ENCODE measurements around the gene EFR3B.

Gene EFR3B

DNA sequence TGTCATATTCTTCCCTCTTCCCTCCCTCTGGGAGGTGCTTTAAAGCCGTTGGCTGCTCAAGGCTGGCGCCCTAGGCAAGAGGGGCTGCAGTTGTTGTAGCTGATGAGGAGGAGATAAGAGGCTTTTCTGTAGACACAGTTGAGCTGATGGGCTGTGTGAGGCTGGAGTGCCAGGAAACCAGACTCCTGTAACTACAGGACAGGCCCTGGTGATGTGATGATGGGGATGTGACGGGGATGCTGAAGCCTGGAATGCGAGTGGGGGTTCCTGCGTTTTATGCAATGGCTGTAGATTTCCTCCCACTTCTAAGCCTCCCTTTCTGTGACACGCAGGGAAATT, 5.7 kb upstream of the EFR3B start:
- DNase-seq = no peak

DNA sequence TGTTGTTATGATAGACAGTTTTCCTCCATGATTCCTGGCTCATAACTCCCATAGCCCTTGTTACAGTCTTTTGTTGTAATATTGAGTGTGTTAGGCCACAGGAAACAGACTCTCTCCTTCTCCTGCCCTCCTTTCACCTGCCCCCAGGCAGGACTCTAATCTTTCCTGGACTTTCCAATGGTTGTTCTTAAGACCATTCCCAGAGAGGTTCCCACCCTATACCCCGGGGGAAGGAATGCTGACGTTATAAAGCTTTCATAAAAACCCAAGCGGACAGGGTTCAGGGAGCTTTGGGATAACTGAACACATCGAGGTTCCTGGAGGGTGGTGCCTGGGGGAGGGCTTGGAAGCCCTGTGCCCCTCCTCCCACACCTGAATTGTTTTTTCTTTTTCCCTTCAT, 2.8 kb upstream of the EFR3B start:
- DNase-seq = no peak

DNA sequence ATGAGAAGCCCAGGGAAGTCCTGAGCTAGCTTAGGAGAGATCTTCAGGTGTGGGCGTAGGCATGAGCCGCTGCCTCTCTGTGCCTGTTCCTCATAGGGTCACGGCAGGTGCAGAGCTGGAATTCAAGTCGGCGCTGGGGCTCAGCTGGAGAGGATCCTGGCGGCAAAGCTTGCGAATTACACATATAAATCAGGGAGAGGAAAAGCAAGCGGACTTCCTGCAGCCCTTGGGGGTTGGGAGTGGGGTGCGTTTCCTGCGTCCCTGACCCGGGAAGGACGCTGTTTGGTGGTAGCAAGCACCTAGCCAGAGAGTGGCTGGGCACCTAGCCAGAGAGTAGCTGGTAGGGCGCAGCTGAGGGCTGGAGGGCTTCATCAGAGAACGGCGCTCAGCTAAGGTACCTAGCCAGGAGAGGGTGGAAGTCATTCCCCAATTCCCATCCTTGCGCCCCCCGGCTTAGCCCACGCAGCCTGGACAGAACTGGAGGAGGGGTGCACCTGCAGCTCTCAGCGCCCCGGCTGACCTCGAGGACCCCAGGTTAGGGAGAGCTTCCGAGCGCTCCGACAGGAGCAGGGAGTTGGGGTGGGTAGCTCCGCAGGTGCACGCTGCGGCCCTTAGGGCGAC, 459 bp upstream of the EFR3B start:
- no peak for DNase-seq

- DNase-seq = peak; percentile 66
Observed at GRCh38 chr2:25042321-25043240, 705 bp downstream of the EFR3B start.

GRCh38 chr2:25043241-25043867, 1.5 kb downstream of the EFR3B start:
- DNase-seq = peak; percentile 80

DNA sequence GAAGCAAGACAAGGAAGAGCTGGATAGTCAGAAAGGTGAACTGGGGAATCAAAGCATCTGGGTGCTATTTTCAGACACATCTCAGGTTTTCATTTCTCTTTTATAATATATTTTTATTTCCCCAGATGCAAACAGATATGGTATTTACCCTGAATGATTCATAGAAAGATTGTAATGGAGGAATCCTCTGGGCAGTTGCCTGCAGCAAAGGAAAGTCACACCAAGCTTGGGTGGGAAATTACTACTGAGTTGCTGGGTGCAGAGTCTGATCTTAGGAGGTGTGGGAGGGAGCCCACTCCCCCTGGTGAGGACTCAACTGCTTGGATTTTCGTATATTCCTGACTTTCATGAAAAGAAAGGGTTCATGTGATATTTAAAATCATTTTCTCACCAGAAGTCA, 2.1 kb downstream of the EFR3B start:
- no peak for DNase-seq

DNA sequence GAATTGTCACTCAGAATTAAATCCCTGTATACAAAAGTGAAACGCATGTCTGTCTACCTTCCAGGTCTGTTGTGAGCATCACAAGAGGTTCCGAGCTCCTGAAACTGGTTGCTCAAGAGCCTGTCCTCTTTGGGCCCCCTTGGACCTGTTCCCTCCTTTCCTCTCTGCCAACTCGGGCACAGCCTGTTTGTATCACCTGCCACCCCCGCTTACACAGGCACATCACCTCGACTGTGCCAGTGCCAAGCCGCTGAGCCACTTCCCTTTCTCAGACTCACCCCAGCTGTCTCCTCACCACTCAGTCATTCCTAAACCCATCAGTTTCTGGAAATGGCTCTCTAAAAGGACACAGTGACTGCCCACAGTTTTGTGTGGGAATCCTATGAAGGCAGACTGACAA, 3.1 kb downstream of the EFR3B start:
- no peak for DNase-seq

DNA sequence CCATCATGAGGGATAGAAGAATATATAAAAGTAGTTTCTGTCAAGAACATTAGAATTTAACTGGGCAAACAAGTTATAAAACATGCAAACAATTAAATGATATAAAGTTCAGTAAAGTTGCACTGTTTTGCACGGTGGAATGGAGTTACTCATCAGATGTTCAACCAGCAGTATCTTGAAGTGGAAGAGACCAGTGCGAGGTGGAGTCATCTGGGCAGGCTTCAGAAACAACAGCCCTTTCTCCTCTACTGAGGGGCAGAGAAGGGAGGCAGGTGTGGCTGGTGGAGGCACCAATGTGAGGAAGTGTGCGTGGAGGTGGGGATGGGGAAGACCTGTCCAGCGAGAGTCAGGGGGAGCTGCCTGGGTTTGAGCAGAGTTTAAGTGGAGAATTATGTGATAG, 7.5 kb downstream of the EFR3B start:
- no peak for DNase-seq

DNA sequence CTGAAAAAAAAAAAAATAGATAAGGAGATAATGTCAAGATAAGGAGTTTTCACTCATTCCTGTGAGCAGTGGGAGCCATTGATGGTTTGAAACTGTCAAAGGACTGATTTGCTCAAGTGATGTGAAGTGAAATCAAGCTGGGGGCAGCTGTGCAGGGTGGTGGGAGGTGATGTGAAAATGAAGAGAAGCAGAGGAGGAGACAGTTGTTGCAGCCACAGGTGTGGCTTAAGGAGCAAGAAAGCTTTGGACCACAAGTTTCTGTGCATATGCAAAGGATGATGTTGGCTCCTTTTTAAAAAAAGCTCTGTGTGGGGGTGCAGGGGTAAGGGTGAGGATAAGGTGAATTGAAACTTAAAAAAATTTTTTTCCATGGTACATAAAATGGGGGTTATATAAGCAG, 8.3 kb downstream of the EFR3B start:
- no peak for DNase-seq

GRCh38 chr2:25053041-25053440, 11.2 kb downstream of the EFR3B start:
- DNase-seq = no peak

DNA sequence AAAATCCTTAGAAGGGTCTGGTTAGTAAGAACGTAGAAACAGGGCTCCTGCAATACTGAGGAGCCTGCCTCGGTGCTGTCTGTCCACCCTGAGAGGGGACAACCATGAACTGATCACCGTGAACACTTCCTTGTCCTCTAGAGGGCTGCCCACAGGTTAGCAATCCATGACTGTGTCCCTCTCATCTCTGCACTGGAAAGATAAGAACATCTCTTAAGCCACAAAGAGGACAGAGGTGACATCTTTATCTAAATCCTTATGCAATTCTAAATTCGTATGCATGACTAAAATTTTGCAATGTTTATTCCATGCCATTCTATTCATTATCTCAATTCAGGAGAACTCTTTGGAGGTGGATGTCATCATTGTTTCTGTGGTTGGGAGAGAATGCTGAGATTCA, 12.8 kb downstream of the EFR3B start:
- no peak for DNase-seq

- DNase-seq = no peak
Observed at GRCh38 chr2:25055376-25055920, 13.6 kb downstream of the EFR3B start.

GRCh38 chr2:25056098-25056821, 14.4 kb downstream of the EFR3B start:
- no peak for DNase-seq

DNA sequence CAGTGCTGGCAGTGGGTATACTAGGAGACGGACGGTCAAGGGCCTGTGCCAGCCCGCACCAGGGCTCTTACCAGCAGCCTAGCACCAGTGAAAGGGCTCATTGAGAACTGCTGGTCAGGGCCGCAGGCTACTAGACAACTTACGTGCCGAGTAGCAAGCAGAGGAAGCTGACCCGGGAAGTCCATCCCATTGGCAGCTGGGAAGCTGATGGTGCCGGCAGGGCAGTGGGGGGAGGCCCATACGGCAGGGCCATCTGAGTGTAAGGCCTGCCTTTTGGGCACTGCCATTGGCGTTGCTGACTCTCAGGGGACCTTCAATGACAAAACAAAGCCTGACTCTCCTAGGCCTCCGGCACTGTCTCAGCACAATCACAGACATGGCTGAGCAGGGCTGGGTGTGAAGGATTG, 20.6 kb downstream of the EFR3B start:
- DNase-seq = no peak

DNA sequence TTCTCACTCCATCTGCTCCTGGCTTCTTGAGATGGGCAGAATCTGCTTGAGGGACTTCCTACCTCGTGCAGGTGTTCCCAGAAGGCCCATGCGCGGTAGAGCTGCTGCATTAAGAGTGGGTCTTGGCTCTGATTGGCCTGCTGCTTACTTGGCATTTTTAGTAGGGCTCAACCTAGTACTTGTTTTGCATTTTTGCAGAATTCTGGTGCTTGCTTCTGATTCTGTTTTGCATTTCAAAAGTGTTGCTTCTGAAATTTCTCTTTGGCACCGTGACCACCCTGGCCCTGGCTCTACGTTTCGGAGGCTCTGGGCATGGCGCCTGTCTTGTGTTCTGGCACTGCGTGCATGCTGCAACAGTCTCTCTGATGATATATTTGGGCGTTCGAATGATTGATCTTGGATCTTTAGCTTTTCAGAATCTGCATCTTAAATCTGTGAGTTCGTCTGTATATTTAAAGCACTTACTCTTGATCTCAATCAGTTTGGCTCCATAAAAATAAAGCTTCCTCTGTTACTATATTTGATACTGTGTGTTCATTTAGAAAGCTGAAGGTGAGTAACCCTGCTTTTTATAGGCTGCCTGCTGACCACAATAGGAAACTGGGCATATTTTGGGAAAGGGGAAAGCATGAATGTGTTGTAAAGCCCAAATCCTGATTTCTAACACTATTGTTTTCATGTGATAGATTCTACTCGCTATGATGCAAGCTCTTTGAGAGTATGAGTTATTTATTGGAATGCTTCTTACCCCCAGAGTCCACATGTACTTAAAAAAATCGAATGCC, 22.2 kb downstream of the EFR3B start:
- no peak for DNase-seq

GRCh38 chr2:25065768-25066167, 23.9 kb downstream of the EFR3B start:
- DNase-seq = no peak

GRCh38 chr2:25066455-25066854, 24.6 kb downstream of the EFR3B start:
- DNase-seq = no peak

GRCh38 chr2:25068217-25068616, 26.3 kb downstream of the EFR3B start:
- no peak for DNase-seq

DNA sequence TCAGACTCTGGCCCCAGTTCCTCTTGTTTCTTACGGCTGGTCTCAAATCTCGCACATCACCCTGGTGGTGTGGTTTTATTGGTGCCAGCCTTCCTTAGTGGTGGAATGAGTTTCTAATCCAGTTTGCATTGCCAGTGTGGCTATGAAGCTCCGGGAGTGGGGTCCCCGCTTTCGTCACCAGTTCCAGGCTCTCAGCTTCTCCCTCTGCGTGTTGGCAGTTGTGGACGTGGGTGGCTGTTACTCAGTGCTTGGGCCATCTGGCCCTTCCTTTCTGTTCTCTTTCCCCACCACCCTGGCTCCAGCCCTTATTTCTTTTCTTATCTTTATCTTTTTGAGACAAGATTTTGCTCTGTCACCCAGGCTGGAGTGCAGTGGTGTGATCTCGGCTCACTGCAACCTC, 30.1 kb downstream of the EFR3B start:
- DNase-seq = no peak

DNA sequence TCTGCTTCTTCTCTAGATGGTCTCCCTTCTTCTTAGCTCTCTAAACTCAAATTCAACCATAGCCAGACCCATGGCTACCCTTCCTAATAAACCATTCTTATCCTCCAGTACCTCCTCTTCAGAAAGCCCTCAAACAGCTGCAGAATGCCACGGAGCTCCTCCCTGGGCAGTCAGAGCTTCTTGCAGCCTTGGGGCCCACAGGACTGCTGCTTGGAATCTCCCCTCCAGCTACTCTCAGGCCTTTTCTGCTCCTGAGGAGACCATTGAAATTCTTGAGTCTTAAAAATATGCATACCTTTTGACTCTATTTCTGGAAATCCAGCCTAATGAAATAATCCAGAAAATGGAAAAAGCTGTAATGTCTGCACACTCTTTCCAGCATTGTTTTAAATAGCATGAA, 30.7 kb downstream of the EFR3B start:
- no peak for DNase-seq

DNA sequence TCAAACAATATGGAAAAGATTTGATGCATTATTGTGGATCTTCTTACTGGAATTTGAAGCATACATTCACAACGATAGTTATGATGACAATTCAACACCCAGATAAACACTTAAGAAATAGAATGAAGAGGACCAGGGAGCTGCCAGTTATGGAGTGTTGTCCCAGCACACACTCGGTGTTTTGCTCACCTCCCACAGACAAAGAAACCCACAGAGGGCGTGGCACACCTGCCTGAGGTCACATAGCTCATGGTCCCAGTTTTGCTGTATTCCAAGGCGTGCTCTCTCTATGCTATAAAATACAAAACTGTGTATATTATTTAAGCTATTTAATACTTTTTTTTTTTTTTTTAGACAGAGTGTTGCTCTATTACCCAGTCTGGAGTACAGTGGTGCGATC, 31.1 kb downstream of the EFR3B start:
- DNase-seq = no peak

GRCh38 chr2:25073914-25074313, 32.0 kb downstream of the EFR3B start:
- DNase-seq = no peak
